AG04449 (cell line): ENCODE results near the gene DIP2C.

Source experiments
- CTCF ChIA-PET: fragments of 350-600 bp; formaldehyde crosslinking; extraction: SDS; loops from one replicate; lab custom pipeline; 2021; ENCODE audit warnings: antibody characterized with exemption; lab: Yijun Ruan, JAX
- POLR2A ChIA-PET: fragments of 400-600, 350-600 bp; formaldehyde crosslinking; extraction: SDS; loops from one replicate; lab custom pipeline; 2020; ENCODE audit warnings: antibody characterized with exemption, inconsistent platforms; lab: Yijun Ruan, JAX
- DNase-seq: peaks from one replicate; pipeline ENCODE4 v3.0.0-alpha.2; 2010; ENCODE audit warnings: low read depth, low spot score
- H3K4me3 ChIP-seq: 2 replicates; pipeline ENCODE4 v1.5.1; 2011; ENCODE audit warnings: low read depth, mild to moderate bottlenecking, control low read depth, low read length
- CTCF ChIP-seq: IDR thresholded peaks from one replicate; pipeline ENCODE4 v1.5.1; 2011; ENCODE audit warnings: mild to moderate bottlenecking, moderate library complexity, low read length, control low read depth, inconsistent platforms; ENCODE audit not compliant: insufficient read depth; ENCODE audit errors: missing control alignments

The DIP2C gene

DNA sequence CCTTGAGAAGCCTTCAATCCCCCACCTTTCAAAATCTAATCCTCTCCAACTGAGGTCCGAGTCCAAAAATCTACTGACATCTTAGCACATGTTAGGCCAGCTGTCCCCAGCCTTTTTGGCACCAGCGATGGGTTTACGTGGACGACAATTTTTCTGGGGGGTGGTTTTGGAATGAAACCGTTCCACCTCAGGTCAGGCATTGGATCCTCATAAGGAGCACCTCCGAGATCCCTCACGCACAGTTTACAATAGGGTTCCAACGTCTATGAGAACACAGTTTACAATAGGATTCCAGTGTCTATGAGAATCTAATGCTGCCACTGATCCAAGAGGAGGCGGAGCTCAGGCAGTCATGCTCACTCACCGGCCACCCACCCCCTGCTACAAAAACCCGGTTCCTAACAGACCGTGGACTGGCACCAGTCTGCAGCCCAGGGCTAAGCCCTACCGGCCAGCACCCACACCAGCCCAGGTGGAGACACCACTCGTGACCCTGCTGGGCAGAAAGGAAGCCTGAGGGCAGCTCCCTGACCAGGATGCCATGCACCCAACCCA lies 107.6 kb downstream of the DIP2C start:
- CTCF ChIA-PET, result no interaction called here

GRCh38 chr10:580778-581177 lies 108.7 kb downstream of the DIP2C start:
- peak; percentile 58 for DNase-seq
- no peak for TF ChIP-seq CTCF
- ChIA-PET CTCF (no interaction called here), POLR2A (interaction anchor here (1.0 kb wide), 1 partner anchor 406 kb away, joined by 3 read pairs; no protein-coding TSS in a partner anchor)
- H3K4me3 ChIP-seq, result no peak overlapping the region

More for the DNA sequence above, 107.6 kb downstream of the DIP2C start:
- POLR2A ChIA-PET, result no interaction called here
- H3K4me3 ChIP-seq, result no peak overlapping the region
- no peak for DNase-seq
- TF ChIP-seq CTCF, result no peak

DNA sequence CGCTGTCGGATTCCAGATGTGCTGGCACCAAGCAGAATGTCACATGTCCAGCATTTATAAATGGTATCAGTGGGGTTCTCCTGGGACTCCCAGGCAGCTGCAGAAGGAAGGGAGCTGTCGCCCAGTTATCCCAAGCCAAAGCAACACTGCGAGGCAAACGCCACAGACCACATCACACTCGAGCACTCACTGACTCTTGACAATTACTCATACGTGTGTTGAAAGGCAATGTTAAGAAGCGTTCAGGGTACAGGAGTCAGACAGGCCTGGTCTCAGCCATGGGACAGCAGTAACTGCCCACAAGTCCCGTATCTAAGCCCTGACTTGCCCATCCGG lies 113.4 kb downstream of the DIP2C start:
- H3K4me3 ChIP-seq, result no peak overlapping the region
- no peak for DNase-seq
- ChIA-PET POLR2A (no interaction called here), CTCF (no interaction called here)
- TF ChIP-seq CTCF, result no peak

GRCh38 chr10:575402-576129 lies 113.9 kb downstream of the DIP2C start:
- POLR2A ChIA-PET, result no interaction called here

GRCh38 chr10:572696-573095 lies 116.8 kb downstream of the DIP2C start:
- ChIA-PET POLR2A (no interaction called here), CTCF (no interaction called here)
- TF ChIP-seq CTCF, result no peak
- no peak overlapping the region for H3K4me3 ChIP-seq
- no peak for DNase-seq

More at GRCh38 chr10:575402-576129, 113.9 kb downstream of the DIP2C start:
- no peak overlapping the region for H3K4me3 ChIP-seq
- DNase-seq, result no peak
- TF ChIP-seq CTCF, result no peak
- CTCF ChIA-PET, result no interaction called here

DNA sequence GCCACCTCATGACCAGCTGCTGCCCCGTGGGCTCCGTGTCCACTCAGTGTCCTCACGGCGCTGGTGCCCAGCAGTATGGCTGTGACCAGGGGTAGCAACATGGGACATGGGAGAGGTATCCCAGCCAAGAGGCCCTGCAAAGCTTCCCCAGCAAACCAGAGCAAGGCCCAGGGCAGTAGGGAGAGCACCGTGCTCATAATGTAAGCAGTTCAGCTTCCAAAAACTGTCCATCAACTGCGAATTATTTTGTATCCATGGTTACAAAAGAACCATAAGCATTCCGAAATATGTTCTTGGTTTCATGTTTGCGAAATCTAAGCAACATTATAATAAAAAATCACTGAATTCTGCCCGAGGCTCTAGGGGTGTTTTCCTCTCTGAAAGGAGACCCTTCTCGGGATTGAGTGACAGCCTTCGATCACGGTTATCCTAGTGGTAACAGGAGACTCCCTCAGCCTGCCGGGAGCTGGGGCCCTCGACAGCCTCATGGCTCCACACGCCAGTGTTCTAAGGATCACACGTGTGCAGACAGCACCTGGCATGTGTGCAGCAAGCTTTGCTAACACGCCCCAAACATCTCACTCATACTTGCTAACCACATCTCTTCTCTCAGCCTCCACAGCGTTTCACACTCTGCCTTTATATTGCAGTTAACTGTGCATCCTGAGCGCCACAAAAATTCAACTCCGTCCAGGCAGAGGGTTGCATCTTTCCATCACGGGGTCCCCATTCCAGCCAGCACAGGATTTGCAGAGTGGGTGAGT lies 117.6 kb downstream of the DIP2C start:
- DNase-seq, result no peak
- ChIA-PET POLR2A (interaction anchor here (0.6 kb wide), 1 partner anchor 116 kb away, joined by 4 read pairs; no protein-coding TSS in a partner anchor), CTCF (interaction anchor here (1.3 to 1.5 kb wide), 2 partner anchors 11 to 23 kb away, joined by 3 read pairs; no protein-coding TSS in a partner anchor)
- H3K4me3 ChIP-seq, result no peak overlapping the region
- no peak for TF ChIP-seq CTCF
